SK-N-SH (cell line): ENCODE measurements around the gene LPP. TPM values are rescaled to one million over a fixed set of nuclear protein-coding genes. Genes with fewer than 3 reads are reported as not detected.

Experiments used
- CTCF ChIA-PET: fragments of 300-600, 350-600 bp; formaldehyde crosslinking; extraction: SDS; loops from one replicate; lab custom pipeline; 2021; lab: Yijun Ruan, JAX
- POLR2A ChIA-PET: fragments of 350-600 bp; sonication (Branson Sonifier 250); formaldehyde crosslinking; extraction: SDS; loops from one replicate; lab custom pipeline; 2020; ENCODE audit warnings: antibody characterized with exemption, inconsistent platforms; lab: Yijun Ruan, JAX
- DNase-seq: peaks from one replicate; pipeline ENCODE4 v3.0.0; 2012
- H2AFZ ChIP-seq: fragments of 200-600 bp; sonication (generic); 2 replicates; pipeline ENCODE4 v1.8.1; 2016; ENCODE audit warnings: antibody characterized with exemption, mild to moderate bottlenecking, low read depth
- H3F3A ChIP-seq: fragments of 200-600 bp; sonication (generic); replicated peaks from 2 replicates; pipeline ENCODE3; 2016; ENCODE audit warnings: antibody characterized with exemption, mild to moderate bottlenecking; ENCODE audit not compliant: insufficient read depth
- H3K27ac ChIP-seq, 2 experiments: fragments of 200-500 bp in 1 of 2; fragments of 200-600 bp in 1 of 2; sonication (Bioruptor generic) in 1 of 2; sonication (generic), shearing (Covaris generic) in 1 of 2; 2 replicates each; pipeline versions ENCODE4 v1.5.1 to v1.6.1; 2014 to 2016; ENCODE audit warnings: low read depth in 2 of 2, inconsistent platforms in 1 of 2, low read length in 1 of 2, mild to moderate bottlenecking in 1 of 2, mixed read lengths in 1 of 2
- H3K27me3 ChIP-seq: fragments of 200-600 bp; sonication (generic), shearing (Covaris generic); 2 replicates; pipeline ENCODE4 v1.6.1; 2016; ENCODE audit warnings: mixed run types; ENCODE audit not compliant: insufficient read depth
- H3K36me3 ChIP-seq, 2 experiments: fragments of 200-500 bp in 1 of 2; fragments of 200-600 bp in 1 of 2; sonication (Bioruptor generic) in 1 of 2; sonication (generic) in 1 of 2; replicated peaks in 1 of 2; 2 replicates each; pipeline versions ENCODE3 to v1.5.1; 2014 to 2016; ENCODE audit warnings: low read length in 1 of 2, mild to moderate bottlenecking in 1 of 2; ENCODE audit not compliant: insufficient read depth in 2 of 2, control insufficient read depth in 1 of 2
- H3K4me1 ChIP-seq, 2 experiments: fragments of 200-500 bp in 1 of 2; fragments of 200-600 bp in 1 of 2; sonication (Bioruptor generic) in 1 of 2; sonication (generic), shearing (Covaris generic) in 1 of 2; 2 replicates each; pipeline versions ENCODE4 v1.5.1 to v1.6.1; 2014 to 2016; ENCODE audit warnings: low read depth in 1 of 2, low read length in 1 of 2, mixed run types in 1 of 2; ENCODE audit not compliant: insufficient read depth in 2 of 2, control insufficient read depth in 1 of 2
- H3K4me2 ChIP-seq: fragments of 200-600 bp; sonication (generic), shearing (Covaris generic); 2 replicates; pipeline ENCODE4 v1.6.1; 2017; ENCODE audit warnings: mixed run types
- H3K4me3 ChIP-seq, 2 experiments: fragments of 200-500 bp in 1 of 2; fragments of 200-600 bp in 1 of 2; sonication (Bioruptor generic) in 1 of 2; sonication (generic), shearing (Covaris generic) in 1 of 2; 2 replicates each; pipeline versions ENCODE4 v1.5.1 to v1.8.1; 2014 to 2016; ENCODE audit warnings: low read depth in 2 of 2, inconsistent platforms in 1 of 2, low read length in 1 of 2, mild to moderate bottlenecking in 1 of 2, mixed read lengths in 1 of 2, moderate library complexity in 1 of 2
- H3K79me2 ChIP-seq: fragments of 200-600 bp; sonication (generic); 2 replicates; pipeline ENCODE4 v1.8.1; 2017; ENCODE audit warnings: mild to moderate bottlenecking; ENCODE audit not compliant: insufficient read depth
- H3K9ac ChIP-seq: fragments of 200-600 bp; sonication (generic); 2 replicates; pipeline ENCODE4 v1.6.1; 2017; ENCODE audit warnings: mixed run types
- H3K9me2 ChIP-seq: fragments of 200-600 bp; sonication (generic); 2 replicates; pipeline ENCODE4 v1.6.1; 2017; ENCODE audit warnings: mixed run types
- H3K9me3 ChIP-seq: fragments of 200-600 bp; sonication (generic); 2 replicates; pipeline ENCODE4 v1.6.1; 2017; ENCODE audit warnings: mixed run types, mild to moderate bottlenecking, moderate library complexity
- H4K20me1 ChIP-seq: fragments of 200-600 bp; sonication (generic); 2 replicates; pipeline ENCODE4 v1.6.1; 2017; ENCODE audit warnings: mild to moderate bottlenecking, mixed run types; ENCODE audit not compliant: insufficient read depth
- FOSL2 ChIP-seq: IDR thresholded peaks from 2 replicates; pipeline ENCODE4 v1.4.0; 2012; ENCODE audit warnings: low read depth, mild to moderate bottlenecking, moderate library complexity, borderline replicate concordance
- FOXJ3 ChIP-seq: sonication (generic); formaldehyde crosslinking; IDR thresholded peaks from 2 replicates; pipeline ENCODE4 v1.5.1; 2020; ENCODE audit warnings: mild to moderate bottlenecking, missing genetic modification reagents
- FOXM1 ChIP-seq: IDR thresholded peaks from 2 replicates; pipeline ENCODE4 v1.4.0; 2012; ENCODE audit warnings: low read depth, mild to moderate bottlenecking
- GABPA ChIP-seq: IDR thresholded peaks from 2 replicates; pipeline ENCODE4 v1.4.0; 2012; ENCODE audit warnings: low read depth, mild to moderate bottlenecking
- JUND ChIP-seq: IDR thresholded peaks from 2 replicates; pipeline ENCODE4 v1.4.0; 2012
- MEF2A ChIP-seq: IDR thresholded peaks from 2 replicates; pipeline ENCODE4 v1.4.0; 2012; ENCODE audit warnings: low read depth, borderline replicate concordance
- RAD21 ChIP-seq: IDR thresholded peaks from 2 replicates; pipeline ENCODE4 v1.6.1; 2012; ENCODE audit warnings: mild to moderate bottlenecking, low read length
- SIN3A ChIP-seq: IDR thresholded peaks from 2 replicates; pipeline ENCODE4 v1.6.1; 2012; ENCODE audit warnings: low read depth, mild to moderate bottlenecking, low read length, moderate library complexity, borderline replicate concordance
- SMC3 ChIP-seq: IDR thresholded peaks from 2 replicates; pipeline ENCODE4 v1.6.1; 2012; ENCODE audit warnings: low read depth, low read length, improper control_type of control experiment
- TCF12 ChIP-seq: IDR thresholded peaks from 2 replicates; pipeline ENCODE4 v1.4.0; 2012
- TEAD4 ChIP-seq: IDR thresholded peaks from 2 replicates; pipeline ENCODE4 v1.4.0; 2012; ENCODE audit warnings: mild to moderate bottlenecking, borderline replicate concordance; ENCODE audit not compliant: insufficient read depth
- YY1 ChIP-seq: IDR thresholded peaks from 2 replicates; pipeline ENCODE4 v1.4.0; 2012; ENCODE audit warnings: low read depth, mild to moderate bottlenecking
- WGBS: methylation state at CpG from one replicate; pipeline ENCODE4 v1.1.6; 2017; ENCODE audit warnings: low lambda C conversion rate; 5-methylcytosine and 5-hydroxymethylcytosine counted together
- polyA plus RNA-seq, 3 experiments: library from polyadenylated mRNA; depleted of rRNA; stranded (reverse); fragments of >200 nt; gene quantifications; 2 replicates each; pipeline ENCODE4 v1.2.3, GENCODE V29; 2012
- TF ChIP-seq, protein P1 (sequence below): fragments of 150-350 bp; IDR thresholded peaks from 2 replicates; pipeline ENCODE4 v1.6.1; 2017; ENCODE audit warnings: antibody characterized with exemption, low read length, low read depth, borderline replicate concordance
- TF ChIP-seq, protein P2 (sequence below): IDR thresholded peaks from 2 replicates; pipeline ENCODE4 v1.4.0; 2012; ENCODE audit warnings: low read depth, borderline replicate concordance
- TF ChIP-seq, protein P3 (sequence below): fragments of 200-600 bp; sonication (generic); IDR thresholded peaks from 2 replicates; pipeline ENCODE4 v1.6.1; 2017; ENCODE audit warnings: antibody characterized with exemption, mild to moderate bottlenecking, moderate library complexity
- TF ChIP-seq, protein P4 (sequence below): IDR thresholded peaks from 2 replicates; pipeline ENCODE4; 2012
- TF ChIP-seq, protein P5 (sequence below): IDR thresholded peaks from 2 replicates; pipeline ENCODE4 v1.6.1; 2012; ENCODE audit warnings: mild to moderate bottlenecking, low read depth, low read length, moderate library complexity

The LPP gene
- polyA plus RNA-seq, 1 of the 3 experiments (the other 2 are of a cell fraction): 6.6 TPM

DNA sequence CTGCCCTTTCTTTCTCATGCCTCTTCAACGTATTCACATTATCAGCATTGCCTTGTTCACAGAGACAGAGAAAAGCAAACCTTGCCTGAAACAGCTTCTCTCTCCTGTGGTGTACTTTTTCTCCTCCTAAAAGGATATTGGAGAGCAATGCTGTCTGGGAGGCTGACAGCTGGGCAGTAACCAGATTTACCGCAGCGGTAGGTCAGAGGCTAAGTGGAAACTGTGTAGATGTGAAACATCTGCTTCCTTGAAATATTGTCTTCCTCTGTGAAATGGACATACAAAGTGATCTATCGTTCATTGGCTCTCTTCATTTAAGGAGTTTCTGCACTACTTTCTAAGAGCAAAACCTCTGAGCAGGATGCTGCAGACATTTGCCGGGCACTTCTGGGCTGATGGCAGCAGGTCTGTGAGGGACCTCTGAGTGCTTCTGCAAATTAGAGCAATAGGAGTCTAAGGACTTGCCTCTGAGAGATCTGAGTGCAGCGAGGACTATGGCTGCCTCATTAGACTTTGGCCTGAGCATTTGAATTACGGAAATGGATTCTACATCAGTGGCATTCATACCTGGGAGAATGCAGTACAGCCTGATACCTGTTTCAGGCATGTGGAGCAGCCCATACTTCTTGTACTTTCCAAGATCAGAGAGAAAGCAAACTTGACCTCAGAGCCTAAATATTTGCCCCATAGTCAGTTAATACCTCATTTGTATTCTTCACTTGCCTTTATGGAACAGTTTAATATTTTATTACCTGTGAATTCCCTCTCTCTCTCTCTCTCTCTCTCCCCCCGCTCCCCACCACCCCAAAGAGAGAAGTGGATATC, 757.3 kb downstream of the LPP start:
- Histone ChIP-seq H3K9me2 (no peaks in the 10 kb centered on the region), H3K4me1 (peaks cover 0 to 11% of the 10 kb centered on the region in 2 experiments; a peak in 1 of 4 replicates), H3K4me2 (no peak overlapping the region), H3K9me3 (no peaks in the 10 kb centered on the region), H3K9ac (no peak overlapping the region), H3K36me3 (no peaks in the 10 kb centered on the region), H3K27me3 (no peaks in the 10 kb centered on the region), H3K79me2 (no peaks in the 10 kb centered on the region), H3K27ac (no peak overlapping the region), H2AFZ (no peak overlapping the region), H3K4me3 (no peak overlapping the region), H4K20me1 (no peaks in the 10 kb centered on the region), H3F3A (peaks cover 21% of the 10 kb centered on the region)
- no peak for DNase-seq
- 72% methylated on average over 6 of the region's 8 CpGs for WGBS
- ChIA-PET POLR2A (no interaction called here), CTCF (no interaction called here)
- no peak for TF ChIP-seq FOSL2
- no peak for TF ChIP-seq SIN3A
- no peak for TF ChIP-seq GABPA
- TF ChIP-seq, protein P1, sequence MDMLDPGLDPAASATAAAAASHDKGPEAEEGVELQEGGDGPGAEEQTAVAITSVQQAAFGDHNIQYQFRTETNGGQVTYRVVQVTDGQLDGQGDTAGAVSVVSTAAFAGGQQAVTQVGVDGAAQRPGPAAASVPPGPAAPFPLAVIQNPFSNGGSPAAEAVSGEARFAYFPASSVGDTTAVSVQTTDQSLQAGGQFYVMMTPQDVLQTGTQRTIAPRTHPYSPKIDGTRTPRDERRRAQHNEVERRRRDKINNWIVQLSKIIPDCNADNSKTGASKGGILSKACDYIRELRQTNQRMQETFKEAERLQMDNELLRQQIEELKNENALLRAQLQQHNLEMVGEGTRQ: no peak
- no peak for TF ChIP-seq TEAD4

DNA sequence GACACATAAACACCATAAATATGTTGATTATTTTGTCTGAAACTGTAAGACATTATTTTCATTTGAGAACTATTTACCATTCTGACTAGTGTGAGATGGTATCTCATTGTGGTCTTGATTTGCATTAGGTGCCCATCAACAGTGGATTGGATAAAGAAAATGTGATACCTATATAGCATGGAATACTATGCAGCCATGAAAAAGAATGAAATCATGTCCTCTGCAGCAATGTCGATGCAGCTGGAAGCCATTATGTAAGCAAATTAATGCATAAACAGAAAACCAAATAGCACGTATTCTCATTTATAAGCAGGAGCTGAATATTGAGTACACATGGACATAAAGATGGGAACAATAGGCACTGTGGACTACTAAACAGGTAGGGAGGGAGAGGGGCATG, 759.1 kb downstream of the LPP start:
- Histone ChIP-seq H3K9ac (no peak overlapping the region), H3K36me3 (no peaks in the 10 kb centered on the region), H3F3A (peaks cover 21% of the 10 kb centered on the region), H3K9me2 (no peaks in the 10 kb centered on the region), H3K27me3 (no peaks in the 10 kb centered on the region), H3K4me1 (peaks cover 0 to 17% of the 10 kb centered on the region in 2 experiments; a peak in 1 of 4 replicates), H3K27ac (no peak overlapping the region), H2AFZ (no peak overlapping the region), H3K9me3 (no peaks in the 10 kb centered on the region)
- WGBS: 58% methylated on average over 2 of the region's 2 CpGs
- DNase-seq: no peak
- ChIA-PET POLR2A (no interaction called here), CTCF (no interaction called here)
- TF ChIP-seq, protein P2, sequence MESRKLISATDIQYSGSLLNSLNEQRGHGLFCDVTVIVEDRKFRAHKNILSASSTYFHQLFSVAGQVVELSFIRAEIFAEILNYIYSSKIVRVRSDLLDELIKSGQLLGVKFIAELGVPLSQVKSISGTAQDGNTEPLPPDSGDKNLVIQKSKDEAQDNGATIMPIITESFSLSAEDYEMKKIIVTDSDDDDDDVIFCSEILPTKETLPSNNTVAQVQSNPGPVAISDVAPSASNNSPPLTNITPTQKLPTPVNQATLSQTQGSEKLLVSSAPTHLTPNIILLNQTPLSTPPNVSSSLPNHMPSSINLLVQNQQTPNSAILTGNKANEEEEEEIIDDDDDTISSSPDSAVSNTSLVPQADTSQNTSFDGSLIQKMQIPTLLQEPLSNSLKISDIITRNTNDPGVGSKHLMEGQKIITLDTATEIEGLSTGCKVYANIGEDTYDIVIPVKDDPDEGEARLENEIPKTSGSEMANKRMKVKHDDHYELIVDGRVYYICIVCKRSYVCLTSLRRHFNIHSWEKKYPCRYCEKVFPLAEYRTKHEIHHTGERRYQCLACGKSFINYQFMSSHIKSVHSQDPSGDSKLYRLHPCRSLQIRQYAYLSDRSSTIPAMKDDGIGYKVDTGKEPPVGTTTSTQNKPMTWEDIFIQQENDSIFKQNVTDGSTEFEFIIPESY: no peak
- no peak for TF ChIP-seq RAD21
- TF ChIP-seq JUND: no peak
- no peak for TF ChIP-seq SMC3
- TF ChIP-seq, protein P3, sequence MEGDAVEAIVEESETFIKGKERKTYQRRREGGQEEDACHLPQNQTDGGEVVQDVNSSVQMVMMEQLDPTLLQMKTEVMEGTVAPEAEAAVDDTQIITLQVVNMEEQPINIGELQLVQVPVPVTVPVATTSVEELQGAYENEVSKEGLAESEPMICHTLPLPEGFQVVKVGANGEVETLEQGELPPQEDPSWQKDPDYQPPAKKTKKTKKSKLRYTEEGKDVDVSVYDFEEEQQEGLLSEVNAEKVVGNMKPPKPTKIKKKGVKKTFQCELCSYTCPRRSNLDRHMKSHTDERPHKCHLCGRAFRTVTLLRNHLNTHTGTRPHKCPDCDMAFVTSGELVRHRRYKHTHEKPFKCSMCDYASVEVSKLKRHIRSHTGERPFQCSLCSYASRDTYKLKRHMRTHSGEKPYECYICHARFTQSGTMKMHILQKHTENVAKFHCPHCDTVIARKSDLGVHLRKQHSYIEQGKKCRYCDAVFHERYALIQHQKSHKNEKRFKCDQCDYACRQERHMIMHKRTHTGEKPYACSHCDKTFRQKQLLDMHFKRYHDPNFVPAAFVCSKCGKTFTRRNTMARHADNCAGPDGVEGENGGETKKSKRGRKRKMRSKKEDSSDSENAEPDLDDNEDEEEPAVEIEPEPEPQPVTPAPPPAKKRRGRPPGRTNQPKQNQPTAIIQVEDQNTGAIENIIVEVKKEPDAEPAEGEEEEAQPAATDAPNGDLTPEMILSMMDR: no peak
- TF ChIP-seq, protein P4, sequence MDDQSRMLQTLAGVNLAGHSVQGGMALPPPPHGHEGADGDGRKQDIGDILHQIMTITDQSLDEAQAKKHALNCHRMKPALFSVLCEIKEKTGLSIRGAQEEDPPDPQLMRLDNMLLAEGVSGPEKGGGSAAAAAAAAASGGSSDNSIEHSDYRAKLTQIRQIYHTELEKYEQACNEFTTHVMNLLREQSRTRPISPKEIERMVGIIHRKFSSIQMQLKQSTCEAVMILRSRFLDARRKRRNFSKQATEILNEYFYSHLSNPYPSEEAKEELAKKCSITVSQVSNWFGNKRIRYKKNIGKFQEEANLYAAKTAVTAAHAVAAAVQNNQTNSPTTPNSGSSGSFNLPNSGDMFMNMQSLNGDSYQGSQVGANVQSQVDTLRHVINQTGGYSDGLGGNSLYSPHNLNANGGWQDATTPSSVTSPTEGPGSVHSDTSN: no peak
- TF ChIP-seq MEF2A: no peak
- TF ChIP-seq TCF12: no peak
- no peak for TF ChIP-seq FOXM1
- TF ChIP-seq, protein P5, sequence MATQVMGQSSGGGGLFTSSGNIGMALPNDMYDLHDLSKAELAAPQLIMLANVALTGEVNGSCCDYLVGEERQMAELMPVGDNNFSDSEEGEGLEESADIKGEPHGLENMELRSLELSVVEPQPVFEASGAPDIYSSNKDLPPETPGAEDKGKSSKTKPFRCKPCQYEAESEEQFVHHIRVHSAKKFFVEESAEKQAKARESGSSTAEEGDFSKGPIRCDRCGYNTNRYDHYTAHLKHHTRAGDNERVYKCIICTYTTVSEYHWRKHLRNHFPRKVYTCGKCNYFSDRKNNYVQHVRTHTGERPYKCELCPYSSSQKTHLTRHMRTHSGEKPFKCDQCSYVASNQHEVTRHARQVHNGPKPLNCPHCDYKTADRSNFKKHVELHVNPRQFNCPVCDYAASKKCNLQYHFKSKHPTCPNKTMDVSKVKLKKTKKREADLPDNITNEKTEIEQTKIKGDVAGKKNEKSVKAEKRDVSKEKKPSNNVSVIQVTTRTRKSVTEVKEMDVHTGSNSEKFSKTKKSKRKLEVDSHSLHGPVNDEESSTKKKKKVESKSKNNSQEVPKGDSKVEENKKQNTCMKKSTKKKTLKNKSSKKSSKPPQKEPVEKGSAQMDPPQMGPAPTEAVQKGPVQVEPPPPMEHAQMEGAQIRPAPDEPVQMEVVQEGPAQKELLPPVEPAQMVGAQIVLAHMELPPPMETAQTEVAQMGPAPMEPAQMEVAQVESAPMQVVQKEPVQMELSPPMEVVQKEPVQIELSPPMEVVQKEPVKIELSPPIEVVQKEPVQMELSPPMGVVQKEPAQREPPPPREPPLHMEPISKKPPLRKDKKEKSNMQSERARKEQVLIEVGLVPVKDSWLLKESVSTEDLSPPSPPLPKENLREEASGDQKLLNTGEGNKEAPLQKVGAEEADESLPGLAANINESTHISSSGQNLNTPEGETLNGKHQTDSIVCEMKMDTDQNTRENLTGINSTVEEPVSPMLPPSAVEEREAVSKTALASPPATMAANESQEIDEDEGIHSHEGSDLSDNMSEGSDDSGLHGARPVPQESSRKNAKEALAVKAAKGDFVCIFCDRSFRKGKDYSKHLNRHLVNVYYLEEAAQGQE: no peak
- no peak for TF ChIP-seq YY1
- no peak for TF ChIP-seq SIN3A
- TF ChIP-seq FOXJ3 (CRISPR knock-in tag): no peak
- TF ChIP-seq, all 33 proteins: peak for 0
- no peaks in the 10 kb centered on the region for H4K20me1 ChIP-seq
- no peak overlapping the region for H3K4me2 ChIP-seq
- H3K4me3 ChIP-seq: no peak overlapping the region
- H3K79me2 ChIP-seq: no peaks in the 10 kb centered on the region
